ENCODE results near the gene SBNO2.
A peak's percentile ranks its signal among the peaks of the same experiment; 100 is the strongest.

SBNO2 gene

GRCh38 chr19:1085676-1086442 lies 88.2 kb downstream of the SBNO2 start:
- no peak for DNase-seq

- no peak for DNase-seq
These were observed 88.9 kb downstream of the SBNO2 start for GRCh38 chr19:1085053-1085658.

- no peak for DNase-seq
These were observed 89.8 kb downstream of the SBNO2 start for GRCh38 chr19:1084024-1084868.

GRCh38 chr19:1082928-1083816 lies 90.9 kb downstream of the SBNO2 start:
- no peak for DNase-seq

GRCh38 chr19:1082165-1082927 lies 91.7 kb downstream of the SBNO2 start:
- no peak for DNase-seq

GRCh38 chr19:1081301-1082164 lies 92.5 kb downstream of the SBNO2 start:
- DNase-seq: no peak

GRCh38 chr19:1080360-1081161 lies 93.5 kb downstream of the SBNO2 start:
- DNase-seq: no peak

GRCh38 chr19:1079566-1080111 lies 94.4 kb downstream of the SBNO2 start:
- no peak for DNase-seq

GRCh38 chr19:1076951-1077350 lies 97.1 kb downstream of the SBNO2 start:
- DNase-seq: peak; percentile 81

GRCh38 chr19:1076046-1076386 lies 98.1 kb downstream of the SBNO2 start:
- no peak for DNase-seq

GRCh38 chr19:1074544-1075283 lies 99.4 kb downstream of the SBNO2 start:
- peak; percentile 66 for DNase-seq

GRCh38 chr19:1073956-1074517 lies 100.0 kb downstream of the SBNO2 start:
- DNase-seq: no peak

GRCh38 chr19:1073063-1073955 lies 100.8 kb downstream of the SBNO2 start:
- no peak for DNase-seq

- no peak for DNase-seq
These were observed 101.6 kb downstream of the SBNO2 start for GRCh38 chr19:1072371-1073015.

- no peak for DNase-seq
These were observed 102.9 kb downstream of the SBNO2 start for GRCh38 chr19:1070931-1071791.

- no peak for DNase-seq
These were observed 103.5 kb downstream of the SBNO2 start for GRCh38 chr19:1070576-1070930.
